Measurements from ENCODE around the gene ASTL. TPM values are rescaled to one million over a fixed set of nuclear protein-coding genes. Genes with fewer than 3 reads are reported as not detected.
"Not testable (repeated sequence)": the region's sequence is repeated elsewhere in the genome, so short reads cannot be mapped to it uniquely, and the experiment has no call there.

Gene ASTL
- total RNA-seq, 2 experiments from 2014 or later = 2.5 to 2.8 TPM

GRCh38 chr2:96160366-96160765 is 22.1 kb upstream of the ASTL start:
- ChIA-PET CTCF (interaction anchor here (3.3 to 4.1 kb wide), 2 partner anchors 13 to 18 kb away, joined by 14 to 33 read pairs; no protein-coding TSS in a partner anchor), POLR2A (interaction anchor here (0.6 to 4.1 kb wide), 2 partner anchors 9 to 15 kb away, joined by 3 to 119 read pairs; partner anchors contain the start of gene DUSP2)
- ATAC-seq; H3K4me3 Mint-ChIP-seq; H3K27me3 Mint-ChIP-seq; H3K9me3 Mint-ChIP-seq (ENCODE audit: low read depth): not testable (repeated sequence)
- peaks cover 10% of the 10 kb centered on the region for H3K36me3 Mint-ChIP-seq (ENCODE audit: low read depth)
- intact Hi-C loops (cut with DNase I, micrococcal nuclease) = loop anchor here in 1 of 2 experiments (5.0 kb wide), 1 partner anchor 327 kb away; no protein-coding TSS in a partner anchor
- DNase-seq = peak; percentile 5
- peaks cover 95% of the 10 kb centered on the region for H3K4me1 Mint-ChIP-seq
- H3K27ac Mint-ChIP-seq = peak overlapping the region; percentile 77

GRCh38 chr2:96159084-96159830 is 21.0 kb upstream of the ASTL start:
- Mint-ChIP-seq H3K9me3 (ENCODE audit: low read depth) (peaks cover 9% of the 10 kb centered on the region), H3K27me3 (no peaks in the 10 kb centered on the region), H3K4me1 (peaks cover 95% of the 10 kb centered on the region), H3K36me3 (ENCODE audit: low read depth) (peaks cover 10% of the 10 kb centered on the region), H3K4me3 (peak overlapping the region; percentile 61), H3K27ac (peak overlapping the region; percentile 98)
- ATAC-seq = peak; percentile 7
- intact Hi-C loops (cut with DNase I, micrococcal nuclease) = no loop called here
- ChIA-PET CTCF (interaction anchor here (0.6 to 4.1 kb wide), 9 partner anchors 11 to 167 kb away, joined by 3 to 33 read pairs (median 6); partner anchors contain the start of gene ASTL), POLR2A (interaction anchor here (0.6 to 4.1 kb wide), 3 partner anchors 8 to 15 kb away, joined by 3 to 119 read pairs (median 6); partner anchors contain the start of gene DUSP2)
- DNase-seq = peak; percentile 85

- peaks cover 90% of the 10 kb centered on the region for H3K4me1 Mint-ChIP-seq
- CTCF ChIA-PET = interaction anchor here (0.7 to 4.1 kb wide), 8 partner anchors 11 to 166 kb away, joined by 3 to 33 read pairs (median 6); partner anchors contain the start of gene ASTL
- no peak for ATAC-seq
- peak overlapping the region; percentile 61 for H3K4me3 Mint-ChIP-seq
- DNase-seq = peak; percentile 17
- H3K27ac Mint-ChIP-seq = peak overlapping the region; percentile 98
- no peaks in the 10 kb centered on the region for H3K27me3 Mint-ChIP-seq
- peaks cover 9% of the 10 kb centered on the region for H3K9me3 Mint-ChIP-seq (ENCODE audit: low read depth)
- H3K36me3 Mint-ChIP-seq (ENCODE audit: low read depth) = peaks cover 10% of the 10 kb centered on the region
- POLR2A ChIA-PET = interaction anchor here (0.7 to 4.1 kb wide), 5 partner anchors 13 to 167 kb away, joined by 3 to 119 read pairs (median 3); partner anchors contain the start of genes ASTL, DUSP2 and ITPRIPL1
- intact Hi-C loops (cut with DNase I, micrococcal nuclease) = loop anchor here in 1 of 2 experiments (1.0 kb wide), 1 partner anchor 16 kb away; no protein-coding TSS in a partner anchor
Measured at GRCh38 chr2:96158554-96158940, 20.2 kb upstream of the ASTL start.

DNA sequence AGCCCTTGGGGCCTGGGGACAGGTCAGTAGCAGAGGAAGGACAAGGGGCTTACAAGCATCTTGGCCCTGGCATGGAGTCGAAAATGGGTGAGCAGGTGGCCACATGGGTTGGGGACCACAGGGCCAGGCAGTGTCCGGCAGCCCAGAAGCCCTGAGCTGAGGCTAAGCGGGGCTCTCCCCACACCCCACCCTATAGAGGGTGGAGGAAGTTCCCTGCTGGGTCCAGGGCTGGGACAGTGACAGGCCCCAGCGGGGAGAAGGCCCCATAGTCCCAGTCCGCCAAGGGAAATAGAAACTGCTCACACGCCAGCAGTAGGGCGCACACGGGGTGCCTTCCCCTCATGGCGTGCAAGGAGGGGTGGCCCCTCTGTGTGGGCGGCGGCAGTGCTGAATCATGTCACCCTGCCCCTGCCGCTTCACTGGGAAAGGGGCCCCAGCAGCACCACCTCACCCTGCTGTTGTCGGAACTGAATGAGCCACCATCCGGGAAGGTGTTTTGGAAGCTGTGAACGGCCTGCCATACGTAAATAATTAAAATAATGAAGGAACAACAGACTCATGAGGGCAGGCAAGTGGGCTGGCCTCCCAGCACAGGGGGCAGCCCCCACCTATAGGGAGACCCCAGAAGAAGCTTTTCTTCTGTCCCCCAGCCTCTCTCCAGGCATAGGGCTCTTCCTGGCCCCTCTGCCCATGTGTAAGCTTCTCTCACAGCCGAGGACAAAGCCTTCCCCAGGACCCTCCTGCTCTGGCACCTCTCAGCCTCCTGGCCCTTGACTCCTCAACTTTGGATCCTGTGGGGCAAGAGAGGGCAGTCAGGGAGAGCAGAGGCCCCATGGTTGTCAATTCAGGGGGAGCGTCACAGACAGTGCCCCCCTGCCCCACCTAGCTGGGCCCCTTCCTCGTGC is 19.6 kb upstream of the ASTL start:
- H3K4me1 Mint-ChIP-seq = peaks cover 90% of the 10 kb centered on the region
- peak; percentile 79 for ATAC-seq
- no peaks in the 10 kb centered on the region for H3K27me3 Mint-ChIP-seq
- H3K9me3 Mint-ChIP-seq (ENCODE audit: low read depth) = peaks cover 9% of the 10 kb centered on the region
- intact Hi-C loops (cut with DNase I, micrococcal nuclease) = loop anchor here (1.0 kb wide), 3 partner anchors 10 to 50 kb away; partner anchors contain the start of gene STARD7 (in 1 of the 2)
- peaks cover 10% of the 10 kb centered on the region for H3K36me3 Mint-ChIP-seq (ENCODE audit: low read depth)
- peak overlapping the region; percentile 61 for H3K4me3 Mint-ChIP-seq
- ChIA-PET CTCF (interaction anchor here (0.7 to 4.1 kb wide), 10 partner anchors 10 to 165 kb away, joined by 3 to 33 read pairs (median 6); partner anchors contain the start of genes ASTL and DUSP2), POLR2A (interaction anchor here (0.5 to 4.1 kb wide), 6 partner anchors 13 to 369 kb away, joined by 3 to 119 read pairs (median 3); partner anchors contain the start of genes ASTL, DUSP2 and ITPRIPL1)
- H3K27ac Mint-ChIP-seq = peak overlapping the region; percentile 98
- peak; percentile 99 for DNase-seq

DNA sequence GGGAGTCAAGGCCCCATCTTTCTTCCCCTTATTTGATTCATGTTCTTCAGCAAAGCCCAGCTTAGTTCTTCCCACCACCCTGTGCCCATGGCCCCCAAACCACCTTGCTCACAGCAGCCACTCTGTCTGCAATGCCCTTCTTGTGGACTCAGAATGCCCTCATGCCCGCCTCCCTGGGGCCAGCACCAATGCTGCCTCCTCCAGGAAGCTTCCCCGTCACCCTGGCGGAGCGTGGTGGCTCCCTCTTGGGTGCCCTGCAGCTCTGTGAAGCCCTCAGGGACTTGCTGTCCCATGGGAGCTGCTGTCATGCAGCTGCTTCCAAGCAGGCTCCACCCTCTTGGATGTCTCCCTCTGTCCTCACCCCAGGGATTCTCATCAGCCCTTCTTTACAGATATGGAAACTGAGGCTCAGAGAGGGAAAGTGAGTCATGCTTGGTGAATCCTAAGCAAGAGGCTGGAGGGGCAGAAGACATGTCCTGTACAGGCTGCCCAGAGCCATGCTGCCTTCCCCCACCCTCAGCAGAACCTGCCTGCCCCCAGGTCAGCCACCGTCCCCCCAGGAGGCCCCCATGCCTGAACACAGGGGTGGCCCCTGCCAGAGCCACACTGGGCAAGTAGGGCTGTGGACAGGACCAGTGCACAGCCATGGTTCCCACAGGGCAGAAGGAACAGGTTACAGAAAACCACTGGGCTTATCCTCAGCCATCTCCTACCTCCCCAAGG is 18.8 kb upstream of the ASTL start:
- Mint-ChIP-seq H3K4me1 (peaks cover 89% of the 10 kb centered on the region), H3K27ac (peak overlapping the region; percentile 98)

DNA sequence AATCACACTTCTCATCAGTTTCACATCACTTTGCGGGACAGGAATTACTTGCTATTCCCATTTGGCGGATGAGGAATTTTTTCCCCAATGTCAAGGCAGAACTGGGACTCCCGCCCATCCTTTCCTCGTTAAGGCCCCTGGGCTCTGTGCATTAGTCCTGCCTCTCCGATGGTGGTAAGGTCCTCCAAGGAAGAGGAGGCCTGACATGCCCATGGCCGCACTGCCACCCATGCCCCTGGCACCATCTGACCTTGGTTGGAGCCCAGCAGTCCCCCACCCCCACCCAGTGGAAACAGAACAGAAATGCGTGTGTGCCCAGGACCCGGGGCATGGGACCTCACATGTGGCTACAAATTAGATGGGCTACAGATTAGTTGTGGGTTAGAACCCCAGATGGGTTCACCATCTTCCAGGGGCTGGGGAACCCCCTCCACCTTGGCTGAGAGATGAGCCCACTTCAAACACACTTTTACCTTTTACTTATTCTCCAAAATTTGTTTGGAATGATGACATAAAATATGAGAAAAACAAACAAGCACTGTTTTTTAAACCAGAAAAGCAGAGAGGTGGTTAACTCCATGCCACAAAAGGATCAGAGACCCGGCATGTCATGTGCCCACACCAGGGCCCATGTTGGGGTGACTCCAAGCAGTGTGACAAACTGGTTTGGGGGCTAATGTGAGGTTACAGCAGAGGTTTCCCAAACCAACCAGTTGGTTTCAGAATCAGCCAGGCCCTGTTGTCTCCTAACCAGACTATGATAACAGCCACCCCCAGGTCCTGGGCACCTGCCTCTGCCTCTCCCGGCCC is 17.9 kb upstream of the ASTL start:
- DNase-seq = peak; percentile 79
- POLR2A ChIA-PET = interaction anchor here (4.1 kb wide), 1 partner anchor 11 kb away, joined by 119 read pairs; the partner anchor contains the start of gene DUSP2
- peak overlapping the region; percentile 98 for H3K27ac Mint-ChIP-seq
- CTCF ChIA-PET = interaction anchor here (1.2 to 4.1 kb wide), 4 partner anchors 9 to 18 kb away, joined by 4 to 33 read pairs (median 5); partner anchors contain the start of gene DUSP2
- intact Hi-C loops (cut with DNase I, micrococcal nuclease) = loop anchor here in 1 of 2 experiments (1.0 kb wide), 1 partner anchor 8 kb away; no protein-coding TSS in a partner anchor
- H3K27me3 Mint-ChIP-seq = no peaks in the 10 kb centered on the region
- H3K36me3 Mint-ChIP-seq (ENCODE audit: low read depth) = peaks cover 10% of the 10 kb centered on the region
- peaks cover 89% of the 10 kb centered on the region for H3K4me1 Mint-ChIP-seq
- H3K4me3 Mint-ChIP-seq = peak overlapping the region; percentile 61
- H3K9me3 Mint-ChIP-seq (ENCODE audit: low read depth) = peaks cover 9% of the 10 kb centered on the region
- peak; percentile 51 for ATAC-seq

More for the DNA sequence above, 18.8 kb upstream of the ASTL start:
- intact Hi-C loops (cut with DNase I, micrococcal nuclease) = loop anchor here (1.0 kb wide), 3 partner anchors 7 to 51 kb away; partner anchors contain the start of gene STARD7 (in 1 of the 2)
- POLR2A ChIA-PET = interaction anchor here (1.9 to 4.1 kb wide), 2 partner anchors 12 to 17 kb away, joined by 6 to 119 read pairs; partner anchors contain the start of gene DUSP2
- H3K9me3 Mint-ChIP-seq (ENCODE audit: low read depth) = peaks cover 9% of the 10 kb centered on the region
- H3K27me3 Mint-ChIP-seq = no peaks in the 10 kb centered on the region
- DNase-seq = peak; percentile 53
- ATAC-seq = peak; percentile 4
- H3K4me3 Mint-ChIP-seq = peak overlapping the region; percentile 61
- peaks cover 10% of the 10 kb centered on the region for H3K36me3 Mint-ChIP-seq (ENCODE audit: low read depth)
- CTCF ChIA-PET = interaction anchor here (1.3 to 4.1 kb wide), 4 partner anchors 9 to 17 kb away, joined by 4 to 33 read pairs (median 11); partner anchors contain the start of gene DUSP2

- intact Hi-C loops (cut with DNase I, micrococcal nuclease) = no loop called here
- no peaks in the 10 kb centered on the region for H3K27me3 Mint-ChIP-seq
- CTCF ChIA-PET = interaction anchor here (1.2 kb wide), 2 partner anchors 9 to 19 kb away, joined by 4 to 5 read pairs; no protein-coding TSS in a partner anchor
- peaks cover under 1% of the 10 kb centered on the region for H3K36me3 Mint-ChIP-seq (ENCODE audit: low read depth)
- DNase-seq = no peak
- POLR2A ChIA-PET = no interaction called here
- no peaks in the 10 kb centered on the region for H3K9me3 Mint-ChIP-seq (ENCODE audit: low read depth)
- peak overlapping the region; percentile 72 for H3K27ac Mint-ChIP-seq
- peaks cover 92% of the 10 kb centered on the region for H3K4me1 Mint-ChIP-seq
- H3K4me3 Mint-ChIP-seq = no peak overlapping the region
- no peak for ATAC-seq
Measured at GRCh38 chr2:96154506-96155380, 16.4 kb upstream of the ASTL start.

DNA sequence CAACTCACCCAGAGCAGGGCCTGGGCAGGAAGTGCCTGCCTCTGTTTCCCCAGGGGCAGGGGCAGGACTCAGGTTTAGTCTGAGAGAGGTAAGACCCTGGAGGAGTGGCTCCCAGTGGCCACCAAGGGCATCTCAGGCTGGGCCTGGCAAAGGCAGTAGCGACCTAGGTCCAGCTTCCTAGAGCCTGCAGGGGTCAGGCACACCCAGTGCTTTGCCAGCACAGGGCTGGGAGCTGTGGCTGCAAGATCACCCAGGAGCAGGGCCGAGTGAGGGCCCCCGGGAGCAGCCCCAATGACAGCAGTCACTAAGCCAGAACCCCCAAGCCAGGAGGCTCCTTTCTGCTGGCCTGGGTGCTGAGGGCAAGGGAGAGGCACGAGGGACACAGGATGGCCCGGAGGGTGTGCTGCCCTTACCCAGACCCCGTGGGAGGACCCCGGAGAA is 15.7 kb upstream of the ASTL start:
- intact Hi-C loops (cut with DNase I, micrococcal nuclease) = no loop called here
- Mint-ChIP-seq H3K9me3 (ENCODE audit: low read depth) (no peaks in the 10 kb centered on the region), H3K4me3 (no peak overlapping the region), H3K27ac (peak overlapping the region; percentile 67), H3K36me3 (ENCODE audit: low read depth) (no peaks in the 10 kb centered on the region), H3K4me1 (peaks cover 92% of the 10 kb centered on the region), H3K27me3 (no peaks in the 10 kb centered on the region)
- peak; percentile 33 for DNase-seq
- ChIA-PET CTCF (interaction anchor here (1.2 kb wide), 1 partner anchor 10 kb away, joined by 4 read pairs; no protein-coding TSS in a partner anchor), POLR2A (interaction anchor here (1.0 kb wide), 1 partner anchor 10 kb away, joined by 3 read pairs; no protein-coding TSS in a partner anchor)
- ATAC-seq = no peak

Data from activated CD4-positive, alpha-beta T cell treated with anti-CD3 and anti-CD28 coated beads for 36 hours (primary cell).